CD1c-positive myeloid dendritic cell (primary cell): ENCODE results near the gene RBFOX1.

Source experiments
- DNase-seq: peaks from one replicate; pipeline ENCODE4 v3.0.0-alpha.2; 2016; ENCODE audit errors: extremely low spot score

Gene RBFOX1

GRCh38 chr16:7601100-7601499 is 268.5 kb downstream of the RBFOX1 start:
- DNase-seq, result no peak

DNA sequence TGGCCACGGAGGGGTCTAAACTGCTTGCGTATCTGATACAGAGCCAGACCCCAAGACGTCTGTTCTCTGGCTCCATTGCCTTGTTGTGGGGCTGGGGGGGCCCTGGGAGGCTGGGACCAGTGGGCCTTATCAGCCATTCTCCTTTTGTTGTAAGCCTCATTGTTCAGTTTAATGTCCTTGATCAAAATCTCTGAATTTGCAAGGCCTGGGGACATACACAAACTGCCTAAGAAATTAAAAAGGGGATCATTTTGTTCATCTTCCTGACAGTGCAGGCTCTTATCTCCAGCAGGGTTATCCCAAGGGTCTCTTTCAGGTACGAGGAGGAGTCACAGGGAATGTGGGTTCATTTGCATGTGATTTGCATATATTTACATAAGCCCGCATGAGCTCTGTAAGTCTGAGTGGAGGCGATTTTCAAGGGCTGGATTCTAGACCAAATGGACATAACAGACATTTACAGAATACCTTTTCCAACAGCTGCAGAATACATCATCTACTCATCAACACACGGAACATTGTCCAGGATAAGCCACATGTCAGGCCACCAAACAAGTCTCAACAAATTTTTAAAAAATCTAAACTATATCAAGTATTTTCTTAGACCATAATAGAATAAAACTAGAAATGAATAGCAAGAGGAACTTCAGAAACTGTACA is 269.8 kb downstream of the RBFOX1 start:
- no peak for DNase-seq

DNA sequence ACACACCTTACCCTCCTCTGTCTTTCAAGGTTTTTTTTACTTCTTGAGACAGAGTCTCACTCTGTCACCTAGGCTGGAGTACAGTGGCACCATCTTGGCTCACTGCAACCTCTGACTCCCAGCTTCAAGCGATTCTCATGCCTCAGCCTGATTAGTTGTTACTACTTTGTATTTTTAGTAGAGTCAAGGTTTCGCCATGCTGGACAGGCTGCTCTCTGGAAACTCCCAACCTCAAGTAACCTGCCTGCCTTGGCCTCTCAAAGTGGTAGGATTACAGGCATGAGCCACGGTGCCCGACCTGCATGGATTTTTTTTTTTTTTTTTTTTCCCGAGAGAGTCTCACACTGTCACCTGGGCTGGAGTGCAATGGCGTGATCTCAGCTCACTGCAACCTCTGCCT is 273.2 kb downstream of the RBFOX1 start:
- no peak for DNase-seq

DNA sequence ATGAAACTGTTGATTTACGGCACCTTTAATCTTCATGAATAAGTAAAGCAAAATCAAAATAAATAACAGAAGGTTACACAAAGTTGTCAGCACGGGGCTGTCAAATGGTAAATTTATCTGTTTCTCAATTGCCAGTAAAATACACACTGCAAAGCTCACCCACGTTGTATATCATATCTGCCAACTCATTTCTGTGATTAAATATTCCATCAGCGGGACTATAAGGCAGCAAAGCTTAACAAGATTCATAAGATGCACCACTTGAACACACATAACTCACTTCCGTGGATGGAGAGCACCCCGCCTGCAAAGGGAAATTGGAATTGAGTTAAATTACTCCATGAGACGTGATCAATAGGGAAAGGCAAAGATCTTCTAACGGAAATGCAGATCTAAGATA is 280.0 kb downstream of the RBFOX1 start:
- no peak for DNase-seq

GRCh38 chr16:7613518-7613917 is 280.9 kb downstream of the RBFOX1 start:
- DNase-seq, result no peak

- no peak for DNase-seq
Measured at GRCh38 chr16:7614021-7614795, 281.6 kb downstream of the RBFOX1 start.

DNA sequence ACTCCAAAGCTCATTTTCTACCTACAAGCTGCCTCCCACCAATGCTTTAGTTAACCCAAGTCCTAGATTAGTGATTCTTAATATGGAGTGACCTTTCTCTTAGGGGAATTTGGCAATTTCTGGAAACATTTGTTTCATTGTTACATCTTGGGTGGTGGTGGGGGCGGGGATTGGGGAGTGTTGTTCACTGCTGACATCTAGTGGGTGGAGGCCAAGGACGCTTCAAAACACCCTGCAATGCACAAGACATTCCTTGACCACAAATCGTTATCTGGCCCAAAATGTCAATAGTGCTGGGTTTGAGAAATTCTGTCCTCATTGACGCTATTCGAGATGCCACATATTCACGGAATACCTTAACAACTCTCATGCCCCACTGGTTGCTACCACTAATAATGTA is 282.9 kb downstream of the RBFOX1 start:
- DNase-seq, result no peak

GRCh38 chr16:7624871-7625766 is 292.5 kb downstream of the RBFOX1 start:
- DNase-seq, result no peak

DNA sequence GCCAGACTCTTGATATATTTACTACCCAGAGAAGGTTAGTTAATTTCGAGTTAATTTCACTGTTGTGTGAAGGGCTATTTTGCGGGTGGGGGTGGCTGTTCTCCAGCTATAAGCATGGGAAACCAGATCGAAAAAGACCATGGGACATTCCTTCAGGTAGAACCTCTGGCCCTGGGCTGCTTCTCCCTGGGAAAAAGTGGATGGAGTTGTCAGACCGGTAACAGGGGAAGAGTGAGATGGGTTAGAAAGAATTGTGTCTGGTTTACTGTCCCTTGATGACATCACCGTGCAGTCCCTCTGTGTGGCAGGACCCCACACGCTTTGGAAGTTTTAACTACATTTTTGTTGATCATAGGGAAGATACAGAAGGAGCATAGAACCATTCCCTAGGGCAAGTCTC is 296.3 kb downstream of the RBFOX1 start:
- no peak for DNase-seq

DNA sequence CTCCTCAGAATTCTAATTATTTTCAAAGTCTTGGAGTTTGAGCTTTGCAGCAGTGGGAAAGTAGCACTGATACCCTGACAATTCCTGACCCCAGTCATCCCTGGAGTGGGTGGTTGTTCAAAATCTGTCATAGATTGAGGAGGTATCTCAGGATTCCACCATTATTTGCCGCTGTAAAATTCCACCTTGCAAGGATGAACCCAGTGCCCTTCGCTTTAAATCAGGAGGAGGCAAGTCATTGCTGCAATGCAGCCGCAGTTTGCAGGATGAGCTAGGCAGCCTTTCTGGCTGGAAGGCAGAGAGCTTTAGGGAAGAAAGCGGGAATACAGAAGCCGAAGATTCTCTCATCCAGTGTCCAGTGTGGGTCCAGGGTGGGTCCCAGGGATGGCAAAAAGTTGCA is 296.9 kb downstream of the RBFOX1 start:
- DNase-seq, result no peak

GRCh38 chr16:7637446-7637845 is 304.8 kb downstream of the RBFOX1 start:
- DNase-seq, result no peak

GRCh38 chr16:7638306-7638705 is 305.7 kb downstream of the RBFOX1 start:
- DNase-seq, result no peak

DNA sequence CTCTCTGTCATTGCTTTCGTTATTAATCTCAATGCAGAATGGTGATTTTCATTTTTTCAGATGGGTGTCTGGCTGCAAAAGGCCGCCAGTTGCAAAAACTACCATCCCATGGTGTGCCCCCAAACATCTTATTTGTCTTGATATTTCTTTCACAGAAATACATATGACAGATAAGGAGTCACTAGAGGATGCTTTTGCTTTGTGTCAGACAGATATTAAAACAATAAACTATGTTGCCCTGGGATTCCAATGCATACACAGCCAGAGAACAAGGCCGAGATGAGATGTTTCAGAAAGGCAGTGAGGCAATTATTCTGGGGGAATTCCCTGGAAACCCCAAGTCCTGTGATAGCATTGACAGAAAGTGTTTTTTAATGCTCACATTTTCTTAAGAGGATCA is 307.7 kb downstream of the RBFOX1 start:
- DNase-seq, result no peak

DNA sequence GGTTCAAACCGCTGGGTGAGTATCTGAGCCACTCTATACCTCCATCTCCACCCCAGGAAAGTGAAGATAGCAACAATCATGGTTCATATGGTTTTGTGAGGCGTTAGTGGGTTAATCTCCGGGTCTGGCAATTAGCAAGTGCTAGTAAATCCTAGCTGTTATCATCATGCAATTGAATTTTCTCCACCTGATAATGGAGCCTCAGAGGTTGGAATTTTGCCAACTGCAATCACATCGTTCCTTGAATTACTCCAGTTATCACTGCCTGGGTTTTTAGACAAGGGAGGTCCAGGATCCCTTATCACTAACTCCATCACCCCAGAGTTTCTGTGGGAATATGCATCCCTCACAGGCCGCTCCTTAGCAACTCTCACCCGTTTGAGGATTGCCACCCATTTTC is 311.5 kb downstream of the RBFOX1 start:
- no peak for DNase-seq

DNA sequence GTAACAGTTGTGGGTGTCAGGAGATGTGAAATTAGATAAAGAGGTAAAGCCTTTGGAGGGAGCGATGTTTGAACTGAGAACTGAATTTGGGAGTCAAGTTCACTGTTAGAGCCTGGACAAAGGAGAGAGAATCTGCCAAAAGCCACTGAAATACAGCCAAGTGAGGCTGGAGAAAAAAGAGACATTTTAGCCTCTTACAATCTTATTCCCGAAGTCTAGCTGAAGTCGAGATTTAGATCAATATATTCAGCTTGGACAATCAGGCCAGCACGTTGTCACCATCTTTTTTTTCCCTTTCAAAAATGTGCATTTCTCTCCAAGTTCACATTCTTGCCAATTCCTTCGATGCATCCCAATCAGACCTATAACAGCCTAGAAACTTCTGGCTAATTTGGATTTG is 312.2 kb downstream of the RBFOX1 start:
- DNase-seq, result no peak

- no peak for DNase-seq
Measured at GRCh38 chr16:7646821-7647500, 314.3 kb downstream of the RBFOX1 start.

GRCh38 chr16:7650431-7650830 is 317.8 kb downstream of the RBFOX1 start:
- DNase-seq, result no peak

- no peak for DNase-seq
Measured at GRCh38 chr16:7651803-7652570, 319.3 kb downstream of the RBFOX1 start.

DNA sequence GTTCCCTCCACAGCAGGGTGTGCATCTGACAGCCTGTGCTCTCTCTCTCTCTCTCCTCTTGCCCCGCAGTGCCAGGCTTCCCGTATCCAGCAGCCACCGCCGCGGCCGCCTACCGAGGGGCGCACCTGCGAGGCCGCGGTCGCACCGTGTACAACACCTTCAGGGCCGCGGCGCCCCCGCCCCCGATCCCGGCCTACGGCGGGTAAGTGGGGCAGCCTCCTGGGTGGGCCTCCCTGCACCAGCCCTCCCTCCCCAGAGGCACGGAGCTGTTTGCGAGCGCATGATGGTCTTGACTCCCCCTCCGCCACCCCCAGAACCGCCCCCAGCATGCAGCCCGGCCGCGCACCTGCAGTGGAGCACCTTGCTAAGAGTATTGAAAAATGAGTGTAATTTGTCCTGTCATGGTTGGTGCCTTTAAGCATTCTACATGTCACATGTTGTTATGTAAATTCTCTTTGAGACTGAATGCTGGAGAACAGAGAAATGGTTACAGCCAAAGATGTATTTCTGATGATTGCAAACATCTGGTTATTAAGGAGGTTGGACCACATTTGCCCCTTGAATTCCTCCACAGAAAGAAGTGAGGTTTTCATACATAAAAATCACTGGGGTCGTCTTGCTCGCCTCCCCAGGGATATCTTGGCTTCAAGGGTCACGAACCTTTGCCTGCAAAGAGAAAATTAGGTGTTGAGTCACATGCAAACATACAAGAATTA is 321.3 kb downstream of the RBFOX1 start:
- no peak for DNase-seq

- no peak for DNase-seq
Measured at GRCh38 chr16:7675628-7676027, 343.0 kb downstream of the RBFOX1 start.

DNA sequence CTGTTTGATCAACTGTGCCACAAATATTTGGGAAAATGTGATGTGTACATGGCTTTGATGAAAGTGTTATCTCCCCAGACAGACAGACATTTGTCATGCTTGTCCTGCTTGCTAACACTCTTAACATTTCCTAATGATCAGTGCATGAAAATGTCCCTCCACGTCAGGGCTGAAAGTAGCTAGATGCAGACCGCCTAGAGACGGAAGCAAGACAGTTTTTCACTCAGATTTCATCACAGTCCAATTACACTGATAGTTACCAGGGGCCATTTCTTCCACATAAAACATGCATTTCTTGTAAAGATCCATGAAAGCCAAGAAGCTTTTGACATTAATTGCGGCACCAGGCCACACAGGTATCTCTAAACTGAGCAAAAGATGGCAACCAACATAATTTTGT is 347.7 kb downstream of the RBFOX1 start:
- no peak for DNase-seq
